ENCODE data around the gene FIGNL1. TPM values are rescaled to one million over a fixed set of nuclear protein-coding genes. Genes with fewer than 3 reads are reported as not detected.

FIGNL1 gene
- total RNA-seq, 6 experiments from 2014 or later, result 7.7 to 15.1 (median 12.4) TPM

GRCh38 chr7:50496569-50496968 lies 46.4 kb upstream of the FIGNL1 start:
- Mint-ChIP-seq H3K4me3 (no peak overlapping the region), H3K36me3 (ENCODE audit: low read depth) (no peaks in the 10 kb centered on the region), H3K4me1 (ENCODE audit: low read depth) (peaks cover 16% of the 10 kb centered on the region), H3K27me3 (ENCODE audit: insufficient read depth) (peaks cover 21% of the 10 kb centered on the region), H3K9me3 (no peaks in the 10 kb centered on the region), H3K27ac (no peak overlapping the region)
- no peak for TF ChIP-seq CTCF (IDR thresholded peaks at IDR 0.05)
- no peak for DNase-seq

- H3K9me3 Mint-ChIP-seq, result no peaks in the 10 kb centered on the region
- peaks cover 12% of the 10 kb centered on the region for H3K4me1 Mint-ChIP-seq (ENCODE audit: low read depth)
- peaks cover 24% of the 10 kb centered on the region for H3K27me3 Mint-ChIP-seq (ENCODE audit: insufficient read depth)
- no peak for TF ChIP-seq CTCF (IDR thresholded peaks at IDR 0.05)
- H3K27ac Mint-ChIP-seq, result no peak overlapping the region
- H3K4me3 Mint-ChIP-seq, result no peak overlapping the region
- no peaks in the 10 kb centered on the region for H3K36me3 Mint-ChIP-seq (ENCODE audit: low read depth)
- no peak for DNase-seq
Observed at GRCh38 chr7:50495746-50496145, 45.6 kb upstream of the FIGNL1 start.

- H3K27ac Mint-ChIP-seq, result no peak overlapping the region
- H3K9me3 Mint-ChIP-seq, result peaks cover 5% of the 10 kb centered on the region; the same call in 1 of the 2 replicates
- H3K27me3 Mint-ChIP-seq (ENCODE audit: insufficient read depth), result peaks cover 17% of the 10 kb centered on the region
- TF ChIP-seq CTCF (IDR thresholded peaks at IDR 0.05), result no peak
- no peaks in the 10 kb centered on the region for H3K36me3 Mint-ChIP-seq (ENCODE audit: low read depth)
- DNase-seq, result no peak
- H3K4me3 Mint-ChIP-seq, result no peak overlapping the region
- H3K4me1 Mint-ChIP-seq (ENCODE audit: low read depth), result peaks cover 12% of the 10 kb centered on the region
Observed at GRCh38 chr7:50492770-50493519, 42.8 kb upstream of the FIGNL1 start.

GRCh38 chr7:50491943-50492342 lies 41.8 kb upstream of the FIGNL1 start:
- no peaks in the 10 kb centered on the region for H3K36me3 Mint-ChIP-seq (ENCODE audit: low read depth)
- no peak overlapping the region for H3K27ac Mint-ChIP-seq

GRCh38 chr7:50491209-50491608 lies 41.1 kb upstream of the FIGNL1 start:
- Mint-ChIP-seq H3K27me3 (ENCODE audit: insufficient read depth) (peaks cover 13% of the 10 kb centered on the region), H3K4me1 (ENCODE audit: low read depth) (no peaks in the 10 kb centered on the region), H3K36me3 (ENCODE audit: low read depth) (no peaks in the 10 kb centered on the region), H3K9me3 (peaks cover 5% of the 10 kb centered on the region; the same call in 1 of the 2 replicates), H3K27ac (no peak overlapping the region), H3K4me3 (no peak overlapping the region)
- DNase-seq, result no peak
- no peak for TF ChIP-seq CTCF (IDR thresholded peaks at IDR 0.05)

More at GRCh38 chr7:50491943-50492342, 41.8 kb upstream of the FIGNL1 start:
- TF ChIP-seq CTCF (IDR thresholded peaks at IDR 0.05), result no peak
- Mint-ChIP-seq H3K4me1 (ENCODE audit: low read depth) (peaks cover 4% of the 10 kb centered on the region), H3K27me3 (ENCODE audit: insufficient read depth) (peaks cover 14% of the 10 kb centered on the region), H3K9me3 (peaks cover 5% of the 10 kb centered on the region; the same call in 1 of the 2 replicates), H3K4me3 (no peak overlapping the region)
- DNase-seq, result no peak
